GM12872 (cell line): ENCODE measurements around the gene ZBTB47.

Experiments used
- TF ChIP-seq, protein P1 (sequence below): IDR thresholded peaks from 3 replicates; pipeline ENCODE4 v1.5.1; 2011; ENCODE audit warnings: low read depth, mild to moderate bottlenecking, low read length, moderate library complexity; ENCODE audit not compliant: insufficient read depth

ZBTB47 gene

DNA sequence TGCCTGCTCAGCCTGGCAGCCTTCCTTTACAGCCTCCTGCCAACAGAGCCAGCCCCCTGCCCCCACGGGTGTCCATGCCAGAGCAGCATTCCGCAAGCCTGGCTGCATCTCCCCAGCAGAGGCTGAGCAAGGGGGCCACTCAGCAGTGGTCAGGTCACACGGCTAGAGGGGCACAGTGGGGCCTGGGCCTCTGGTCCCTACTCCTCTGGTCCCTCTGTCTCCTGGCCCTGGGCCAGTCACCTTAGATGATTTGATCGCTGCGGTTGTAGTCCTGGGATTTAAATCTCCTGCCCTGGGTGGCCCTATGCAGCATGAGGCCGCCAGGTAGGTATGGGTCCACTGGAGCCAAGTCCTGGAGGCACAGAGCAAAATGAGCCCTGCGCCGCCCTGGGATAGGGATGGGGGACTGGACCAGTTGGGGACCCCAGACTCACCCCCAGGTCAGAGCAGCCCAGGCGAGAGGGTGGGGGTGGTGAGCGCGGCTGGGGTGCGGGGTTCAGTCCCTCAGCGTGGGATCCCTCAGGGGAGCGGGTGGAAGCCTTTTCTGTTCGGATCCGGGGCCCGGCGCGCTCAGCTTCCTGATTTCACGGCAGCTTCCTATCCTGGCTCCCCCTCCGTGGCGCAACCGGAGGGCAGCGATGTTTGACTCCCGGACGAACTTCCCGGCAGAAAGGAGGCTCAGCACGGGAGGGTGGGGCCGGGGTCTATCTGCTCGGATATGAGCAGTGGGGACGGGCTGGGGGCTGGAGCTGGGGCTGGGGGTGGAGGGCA is at the start of gene ZBTB47:
TSS of gene ZBTB47 (plus strand) at position 138 of the 771 bp plus-strand sequence. CDS start 4,659 bp downstream, outside the sequence.
- TF ChIP-seq, protein P1, sequence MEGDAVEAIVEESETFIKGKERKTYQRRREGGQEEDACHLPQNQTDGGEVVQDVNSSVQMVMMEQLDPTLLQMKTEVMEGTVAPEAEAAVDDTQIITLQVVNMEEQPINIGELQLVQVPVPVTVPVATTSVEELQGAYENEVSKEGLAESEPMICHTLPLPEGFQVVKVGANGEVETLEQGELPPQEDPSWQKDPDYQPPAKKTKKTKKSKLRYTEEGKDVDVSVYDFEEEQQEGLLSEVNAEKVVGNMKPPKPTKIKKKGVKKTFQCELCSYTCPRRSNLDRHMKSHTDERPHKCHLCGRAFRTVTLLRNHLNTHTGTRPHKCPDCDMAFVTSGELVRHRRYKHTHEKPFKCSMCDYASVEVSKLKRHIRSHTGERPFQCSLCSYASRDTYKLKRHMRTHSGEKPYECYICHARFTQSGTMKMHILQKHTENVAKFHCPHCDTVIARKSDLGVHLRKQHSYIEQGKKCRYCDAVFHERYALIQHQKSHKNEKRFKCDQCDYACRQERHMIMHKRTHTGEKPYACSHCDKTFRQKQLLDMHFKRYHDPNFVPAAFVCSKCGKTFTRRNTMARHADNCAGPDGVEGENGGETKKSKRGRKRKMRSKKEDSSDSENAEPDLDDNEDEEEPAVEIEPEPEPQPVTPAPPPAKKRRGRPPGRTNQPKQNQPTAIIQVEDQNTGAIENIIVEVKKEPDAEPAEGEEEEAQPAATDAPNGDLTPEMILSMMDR = no peak

DNA sequence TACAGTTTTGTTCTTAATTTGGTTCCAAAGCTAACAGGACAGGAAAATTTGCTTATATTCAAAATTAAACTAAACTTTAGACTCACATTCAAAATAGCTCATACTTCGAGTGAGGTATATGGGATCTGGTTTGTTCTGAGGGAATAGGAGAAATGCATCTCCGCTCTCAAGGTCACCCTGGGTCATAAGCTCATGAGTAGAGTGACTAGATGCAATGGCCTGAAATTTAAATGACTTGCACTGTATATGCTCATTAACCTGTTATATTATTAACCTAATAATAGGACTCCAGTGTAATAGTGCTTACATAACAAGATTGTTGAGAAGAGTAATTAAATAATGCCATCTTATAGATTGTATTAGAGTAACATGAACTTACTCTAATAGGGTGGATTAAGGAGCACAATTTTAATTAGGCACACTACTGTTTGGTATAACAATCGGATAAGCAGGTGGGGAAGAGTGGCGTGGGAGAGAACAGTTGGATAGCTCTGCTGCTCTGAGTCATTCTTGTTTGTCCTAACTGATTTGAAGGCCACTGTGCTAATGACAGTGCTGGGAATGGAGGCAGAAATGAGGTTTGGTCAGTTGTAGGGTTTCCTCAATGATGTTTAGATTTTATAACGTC is 47.8 kb upstream of the ZBTB47 start:
- TF ChIP-seq, protein P1 = no peak

DNA sequence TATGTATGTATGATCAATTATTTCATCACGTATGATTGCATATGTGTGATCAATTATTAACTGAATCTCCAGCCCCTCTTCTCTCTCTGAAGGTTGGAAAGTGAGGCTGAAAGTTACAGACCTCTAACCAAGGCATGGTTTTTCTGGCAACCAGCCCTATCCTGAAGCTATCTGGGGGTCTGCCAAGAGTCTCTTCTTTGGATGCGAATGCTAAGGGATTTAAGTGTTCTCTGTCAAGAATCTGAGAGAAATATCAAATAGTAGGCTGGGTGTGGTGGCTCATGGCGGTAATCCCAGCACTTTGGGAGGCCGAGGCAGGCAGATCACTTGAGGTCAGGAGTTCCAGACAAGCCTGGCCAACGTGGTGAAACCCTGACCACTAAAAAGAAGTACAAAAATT is 44.9 kb upstream of the ZBTB47 start:
- TF ChIP-seq, protein P1 = no peak

DNA sequence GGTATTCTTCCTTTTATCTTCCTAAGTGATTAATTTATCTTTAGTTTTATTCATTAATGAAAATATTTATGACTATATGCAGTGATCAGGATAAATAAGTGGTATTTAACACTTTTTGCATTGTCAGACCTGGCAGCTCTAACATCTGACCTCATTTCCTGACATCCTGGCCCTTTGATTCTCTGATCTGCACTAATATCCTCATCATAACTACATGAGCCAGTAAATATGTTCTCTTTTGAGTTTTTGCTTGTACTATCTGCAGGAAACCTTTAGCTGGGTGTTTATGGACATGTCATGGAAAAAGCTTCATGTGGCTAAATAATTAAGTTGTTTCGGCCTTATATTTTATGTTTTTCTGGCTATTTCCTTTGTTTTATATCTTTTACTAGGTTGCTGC is 42.5 kb upstream of the ZBTB47 start:
- TF ChIP-seq, protein P1 = no peak

DNA sequence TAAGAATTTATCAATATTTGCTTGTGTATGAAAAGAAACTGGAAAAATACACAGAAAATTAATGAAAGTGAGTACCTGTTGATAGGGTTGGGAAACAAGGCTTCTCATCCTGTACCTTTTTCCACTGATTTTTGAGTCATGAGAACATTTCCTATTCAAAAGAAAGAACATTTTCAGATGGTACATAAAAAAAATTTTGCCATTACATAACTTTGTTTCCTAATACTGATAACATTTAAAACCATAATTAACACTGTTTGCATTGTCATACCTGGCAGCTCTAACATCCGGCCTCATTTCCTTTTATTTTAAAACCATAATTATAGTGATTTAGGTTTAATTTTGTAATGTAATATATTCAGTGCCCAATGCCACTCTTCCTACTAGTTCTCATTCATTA is 41.3 kb upstream of the ZBTB47 start:
- TF ChIP-seq, protein P1 = no peak

DNA sequence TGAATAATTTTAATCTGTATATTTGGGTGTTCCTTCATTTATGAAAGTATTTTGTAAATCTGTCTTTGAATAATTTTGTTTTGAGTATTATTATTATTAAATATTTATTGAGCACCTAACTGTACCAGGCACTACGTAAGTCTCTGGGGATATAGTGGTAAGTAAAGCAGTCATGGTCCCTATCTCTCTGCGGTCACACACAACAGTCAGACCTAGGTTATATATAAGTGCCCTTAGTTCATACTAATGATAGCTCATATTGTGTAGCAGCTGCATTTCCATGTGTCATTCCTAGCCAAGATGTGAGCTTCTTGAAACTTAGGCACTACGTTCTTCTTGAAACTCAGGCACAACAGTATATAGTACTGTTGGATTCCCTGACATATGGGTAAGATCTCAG is 40.6 kb upstream of the ZBTB47 start:
- TF ChIP-seq, protein P1 = no peak

DNA sequence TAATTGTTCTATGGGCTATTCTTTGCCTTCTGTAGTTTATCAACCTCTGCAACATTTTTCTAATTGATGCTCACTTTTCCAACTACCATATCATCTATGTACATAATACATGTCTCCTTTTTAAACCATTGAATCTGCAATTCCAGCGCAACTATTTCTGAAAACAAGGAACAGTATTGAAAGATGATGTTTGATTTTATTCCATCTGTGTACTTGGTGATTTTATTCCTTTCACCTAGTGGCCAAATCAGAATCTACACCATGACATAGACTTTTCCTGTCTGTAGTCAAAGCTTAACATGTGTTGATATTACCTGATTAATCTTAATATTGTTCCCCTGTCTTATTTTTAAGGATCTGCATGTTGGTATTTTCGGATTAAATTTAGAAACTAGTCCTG is 40.0 kb upstream of the ZBTB47 start:
- TF ChIP-seq, protein P1 = peak; percentile 37; the same call in 2 of the 3 replicates
